IMR-90 (cell line): Measurements from ENCODE around the gene TP63.

Experiments used
- BHLHE40 ChIP-seq: fragments of 150-350 bp; IDR thresholded peaks from 2 replicates; pipeline ENCODE4 v1.6.1; 2016; ENCODE audit warnings: mild to moderate bottlenecking, low read depth, low read length
- CEBPB ChIP-seq: IDR thresholded peaks from 2 replicates; pipeline ENCODE4 v1.6.1; 2012; ENCODE audit warnings: low read depth, low read length, improper control_type of control experiment
- FOS ChIP-seq: fragments of 150-350 bp; IDR thresholded peaks from 2 replicates; pipeline ENCODE4 v1.6.1; 2016; ENCODE audit warnings: low read depth, low read length
- MAFK ChIP-seq: IDR thresholded peaks from 2 replicates; pipeline ENCODE4 v1.6.1; 2012; ENCODE audit warnings: low read depth, low read length, improper control_type of control experiment
- MAZ ChIP-seq: IDR thresholded peaks from 2 replicates; pipeline ENCODE4 v1.6.1; 2012; ENCODE audit warnings: low read depth, mild to moderate bottlenecking, low read length, improper control_type of control experiment, moderate library complexity, borderline replicate concordance
- MXI1 ChIP-seq: IDR thresholded peaks from 2 replicates; pipeline ENCODE4 v1.6.1; 2012; ENCODE audit warnings: low read depth, mild to moderate bottlenecking, low read length, moderate library complexity, borderline replicate concordance
- POLR2A ChIP-seq: IDR thresholded peaks from 2 replicates; pipeline ENCODE4 v1.6.1; 2012; ENCODE audit warnings: mild to moderate bottlenecking, low read depth, low read length
- RAD21 ChIP-seq: IDR thresholded peaks from 2 replicates; pipeline ENCODE4 v1.6.1; 2012; ENCODE audit warnings: low read length, improper control_type of control experiment
- RCOR1 ChIP-seq: IDR thresholded peaks from 2 replicates; pipeline ENCODE4 v1.6.1; 2012; ENCODE audit warnings: mild to moderate bottlenecking, low read length, improper control_type of control experiment; ENCODE audit not compliant: insufficient replicate concordance
- RFX5 ChIP-seq: IDR thresholded peaks from 2 replicates; pipeline ENCODE4 v1.8.0; 2012; ENCODE audit warnings: low read depth, mild to moderate bottlenecking, low read length, moderate library complexity
- SMC3 ChIP-seq: fragments of 150-350 bp; IDR thresholded peaks from 2 replicates; pipeline ENCODE4 v1.6.1; 2016; ENCODE audit warnings: low read depth, mild to moderate bottlenecking, antibody characterized with exemption, low read length, moderate library complexity
- TF ChIP-seq, protein P1 (sequence below): fragments of 150-350 bp; IDR thresholded peaks from 2 replicates; pipeline ENCODE4 v1.6.1; 2016; ENCODE audit warnings: low read depth, mild to moderate bottlenecking, low read length, moderate library complexity, borderline replicate concordance
- TF ChIP-seq, protein P2 (sequence below): conservative IDR thresholded peaks from 2 replicates; pipeline ENCODE4 v1.5.1; 2012; ENCODE audit warnings: mild to moderate bottlenecking, low read depth, low read length, improper control_type of control experiment

GRCh38 chr3:189727898-189728297 lies 96.7 kb downstream of the TP63 start:
- TF ChIP-seq, protein P1, sequence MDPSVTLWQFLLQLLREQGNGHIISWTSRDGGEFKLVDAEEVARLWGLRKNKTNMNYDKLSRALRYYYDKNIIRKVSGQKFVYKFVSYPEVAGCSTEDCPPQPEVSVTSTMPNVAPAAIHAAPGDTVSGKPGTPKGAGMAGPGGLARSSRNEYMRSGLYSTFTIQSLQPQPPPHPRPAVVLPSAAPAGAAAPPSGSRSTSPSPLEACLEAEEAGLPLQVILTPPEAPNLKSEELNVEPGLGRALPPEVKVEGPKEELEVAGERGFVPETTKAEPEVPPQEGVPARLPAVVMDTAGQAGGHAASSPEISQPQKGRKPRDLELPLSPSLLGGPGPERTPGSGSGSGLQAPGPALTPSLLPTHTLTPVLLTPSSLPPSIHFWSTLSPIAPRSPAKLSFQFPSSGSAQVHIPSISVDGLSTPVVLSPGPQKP, result no peak
- TF ChIP-seq, protein P2, sequence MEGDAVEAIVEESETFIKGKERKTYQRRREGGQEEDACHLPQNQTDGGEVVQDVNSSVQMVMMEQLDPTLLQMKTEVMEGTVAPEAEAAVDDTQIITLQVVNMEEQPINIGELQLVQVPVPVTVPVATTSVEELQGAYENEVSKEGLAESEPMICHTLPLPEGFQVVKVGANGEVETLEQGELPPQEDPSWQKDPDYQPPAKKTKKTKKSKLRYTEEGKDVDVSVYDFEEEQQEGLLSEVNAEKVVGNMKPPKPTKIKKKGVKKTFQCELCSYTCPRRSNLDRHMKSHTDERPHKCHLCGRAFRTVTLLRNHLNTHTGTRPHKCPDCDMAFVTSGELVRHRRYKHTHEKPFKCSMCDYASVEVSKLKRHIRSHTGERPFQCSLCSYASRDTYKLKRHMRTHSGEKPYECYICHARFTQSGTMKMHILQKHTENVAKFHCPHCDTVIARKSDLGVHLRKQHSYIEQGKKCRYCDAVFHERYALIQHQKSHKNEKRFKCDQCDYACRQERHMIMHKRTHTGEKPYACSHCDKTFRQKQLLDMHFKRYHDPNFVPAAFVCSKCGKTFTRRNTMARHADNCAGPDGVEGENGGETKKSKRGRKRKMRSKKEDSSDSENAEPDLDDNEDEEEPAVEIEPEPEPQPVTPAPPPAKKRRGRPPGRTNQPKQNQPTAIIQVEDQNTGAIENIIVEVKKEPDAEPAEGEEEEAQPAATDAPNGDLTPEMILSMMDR, result no peak
- no peak for TF ChIP-seq RCOR1
- no peak for TF ChIP-seq SMC3
- TF ChIP-seq POLR2A, result no peak
- no peak for TF ChIP-seq MXI1
- no peak for TF ChIP-seq RAD21
- no peak for TF ChIP-seq BHLHE40
- TF ChIP-seq RFX5, result no peak
- no peak for TF ChIP-seq FOS
- TF ChIP-seq CEBPB, result no peak
- no peak for TF ChIP-seq MAZ
- no peak for TF ChIP-seq MAFK
